Hypothalamus (tissue), 51 donors: Measurements from ENCODE around the gene BORCS5.

Source experiments
- DNase-seq, 51 donors: peaks; one replicate each; lab custom pipeline; 2025; lab: John Stamatoyannopoulos, UW

BORCS5 gene

GRCh38 chr12:12507121-12507520 is 150.2 kb downstream of the BORCS5 start:
- no peak for DNase-seq

GRCh38 chr12:12508612-12509011 is 151.7 kb downstream of the BORCS5 start:
- DNase-seq, result no peak

GRCh38 chr12:12510141-12510540 is 153.3 kb downstream of the BORCS5 start:
- DNase-seq, result no peak

GRCh38 chr12:12510551-12510950 is 153.7 kb downstream of the BORCS5 start:
- no peak for DNase-seq

GRCh38 chr12:12511021-12511783 is 154.3 kb downstream of the BORCS5 start:
- DNase-seq, result no peak

- no peak for DNase-seq
These were observed 155.2 kb downstream of the BORCS5 start for GRCh38 chr12:12511895-12512711.

- peak in 4 of 51 donors; percentile 11 to 64 (median 24) for DNase-seq
These were observed 156.6 kb downstream of the BORCS5 start for GRCh38 chr12:12513416-12514006.

GRCh38 chr12:12518464-12518845 is 161.6 kb downstream of the BORCS5 start:
- DNase-seq, result no peak

- DNase-seq, result no peak
These were observed 162.0 kb downstream of the BORCS5 start for GRCh38 chr12:12518919-12519318.
